ENCODE data around the gene MLLT3.

- no peak for TF ChIP-seq CTCF (IDR thresholded peaks at IDR 0.05)
- TF ChIP-seq POLR2A (IDR thresholded peaks at IDR 0.05): no peak
Measured at GRCh38 chr9:20466328-20467008, 155.8 kb downstream of the MLLT3 start.

Data from Peyer's patch (tissue), 4 donors.